ENCODE results near the gene TIMP4. TPM values are rescaled to one million over a fixed set of nuclear protein-coding genes. Genes with fewer than 3 reads are reported as not detected.
A peak's percentile ranks its signal among the peaks of the same experiment; 100 is the strongest.

The TIMP4 gene
- total RNA-seq, 1 donor, result 12.3 TPM

DNA sequence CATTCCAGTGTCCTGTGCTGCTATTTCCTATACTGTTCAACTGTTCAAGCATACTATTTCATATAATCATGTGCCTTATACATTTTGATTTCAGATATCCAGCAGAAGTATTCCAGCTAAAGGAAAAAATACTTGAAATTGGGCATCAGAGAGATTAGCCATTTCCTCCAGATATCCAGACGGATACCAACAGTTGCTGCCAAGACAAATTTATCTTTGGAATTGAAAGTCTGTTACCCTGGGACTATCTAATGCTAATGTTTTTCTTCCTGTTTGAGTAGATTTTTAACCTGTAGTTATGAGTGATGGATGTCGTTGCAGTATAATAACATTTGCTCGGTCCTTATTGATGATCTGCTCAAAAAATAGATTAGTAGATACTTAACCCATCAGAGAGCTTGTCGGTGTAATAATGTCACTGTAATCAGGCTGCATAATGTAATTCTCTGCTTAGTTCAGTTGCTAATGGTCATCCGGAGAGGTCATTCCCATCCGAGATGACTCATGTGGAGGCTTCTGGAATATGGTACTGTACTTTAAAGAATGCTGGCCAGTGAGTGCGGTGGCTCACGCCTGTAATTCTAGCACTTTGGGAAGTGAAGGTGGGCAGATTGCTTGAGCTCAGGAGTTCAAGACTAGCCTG, 51.5 kb downstream of the TIMP4 start:
- TF ChIP-seq, protein P1, sequence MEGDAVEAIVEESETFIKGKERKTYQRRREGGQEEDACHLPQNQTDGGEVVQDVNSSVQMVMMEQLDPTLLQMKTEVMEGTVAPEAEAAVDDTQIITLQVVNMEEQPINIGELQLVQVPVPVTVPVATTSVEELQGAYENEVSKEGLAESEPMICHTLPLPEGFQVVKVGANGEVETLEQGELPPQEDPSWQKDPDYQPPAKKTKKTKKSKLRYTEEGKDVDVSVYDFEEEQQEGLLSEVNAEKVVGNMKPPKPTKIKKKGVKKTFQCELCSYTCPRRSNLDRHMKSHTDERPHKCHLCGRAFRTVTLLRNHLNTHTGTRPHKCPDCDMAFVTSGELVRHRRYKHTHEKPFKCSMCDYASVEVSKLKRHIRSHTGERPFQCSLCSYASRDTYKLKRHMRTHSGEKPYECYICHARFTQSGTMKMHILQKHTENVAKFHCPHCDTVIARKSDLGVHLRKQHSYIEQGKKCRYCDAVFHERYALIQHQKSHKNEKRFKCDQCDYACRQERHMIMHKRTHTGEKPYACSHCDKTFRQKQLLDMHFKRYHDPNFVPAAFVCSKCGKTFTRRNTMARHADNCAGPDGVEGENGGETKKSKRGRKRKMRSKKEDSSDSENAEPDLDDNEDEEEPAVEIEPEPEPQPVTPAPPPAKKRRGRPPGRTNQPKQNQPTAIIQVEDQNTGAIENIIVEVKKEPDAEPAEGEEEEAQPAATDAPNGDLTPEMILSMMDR (IDR thresholded peaks at IDR 0.05; ENCODE audit: insufficient read depth, low read length), result no peak
- peak; percentile 4 for DNase-seq (ENCODE audit: low read depth)
- H3K4me3 ChIP-seq (ENCODE audit: low read depth, low read length), result no peak overlapping the region

Other genes starting within 250 kb of the TIMP4 start
- 0.18 TPM in 1 of 2 replicates, not detected in the other for gene SYN2, start 154.5 kb downstream of the TIMP4 start, total RNA-seq (ENCODE audit: low replicate concordance)
- gene PPARG, start 130.2 kb upstream of the TIMP4 start, total RNA-seq (ENCODE audit: low replicate concordance), result 11.1 and 39.4 TPM in 2 replicates

Data from fibroblast of the aortic adventitia (primary cell).